ENCODE results near the gene MSS51. TPM values are rescaled to one million over a fixed set of nuclear protein-coding genes. Genes with fewer than 3 reads are reported as not detected.

MSS51 gene
- total RNA-seq (1 to 10 TPM; 3.2 to 3.9 TPM), polyA plus RNA-seq (ENCODE audit: insufficient read length in 2 of 2) (1 to 10 TPM; 2.4 to 6.4 TPM)
- long read RNA-seq, donor 1: 0 reads
- long read RNA-seq, donor 2: 0 reads
- long read RNA-seq, donor 3: 0 reads
- long read RNA-seq, donor 4: 0 reads

DNA sequence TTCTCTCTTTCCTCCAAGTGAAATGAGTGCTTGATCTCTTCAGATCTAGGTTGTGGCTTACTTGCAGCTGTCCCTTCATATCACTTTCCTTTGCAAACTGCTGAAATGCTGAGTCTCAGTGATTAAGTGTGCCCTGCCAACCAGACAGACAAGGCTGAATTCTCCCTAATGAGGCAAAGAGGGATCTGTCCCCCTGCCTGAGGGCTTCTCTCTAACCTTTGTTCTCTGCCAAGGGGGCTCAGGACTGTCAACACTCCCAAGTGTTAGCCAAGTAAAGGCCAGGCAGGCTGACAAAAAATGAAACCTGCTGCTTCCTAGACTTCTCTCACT lies at the start of gene MSS51:
TSS of gene MSS51 (minus strand) at position 24 of the 330 bp plus-strand sequence. CDS start 5,277 bp downstream, outside the sequence.
- Histone ChIP-seq H3K4me3 (ENCODE audit: low read depth, low read length) (no peak within 1 kb of the TSS), H3K36me3 (ENCODE audit: control insufficient read depth, insufficient read depth, low read length) (peaks cover 6% of the 10 kb centered on the region), H3K4me1 (ENCODE audit: control insufficient read depth, insufficient read depth, low read length) (no peaks in the 10 kb centered on the region), H3K9me3 (ENCODE audit: control insufficient read depth, insufficient read depth, low read length) (no peaks in the 10 kb centered on the region), H3K27ac (ENCODE audit: low read depth, low read length) (no peak within 1 kb of the TSS), H3K27me3 (ENCODE audit: control insufficient read depth, insufficient read depth, low read length) (no peaks in the 10 kb centered on the region)
- DNase-seq (ENCODE audit: low read depth in 4 of 6, low spot score in 6 of 6): peak in 1 of 6 donors; percentile 47

DNA sequence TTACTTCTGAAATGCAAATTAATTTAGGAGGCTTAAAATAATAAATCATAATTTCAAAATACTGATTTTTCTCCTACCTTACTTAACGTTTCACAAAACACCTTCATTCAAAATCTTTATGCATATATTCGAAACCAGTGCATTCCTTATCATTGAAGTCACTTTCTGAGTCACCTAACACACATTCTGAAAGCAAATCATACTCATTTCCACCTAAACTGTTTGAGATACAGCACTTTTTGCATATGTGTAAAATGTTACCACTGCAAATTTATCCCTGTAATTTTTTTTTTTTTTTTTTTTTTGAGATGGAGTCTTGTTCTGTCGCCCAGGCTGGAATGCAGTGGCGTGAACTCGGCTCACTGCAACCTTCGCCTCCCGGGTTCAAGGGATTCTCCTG lies 46.8 kb upstream of the MSS51 start:
- Histone ChIP-seq H3K27me3 (ENCODE audit: control insufficient read depth, insufficient read depth, low read length) (no peaks in the 10 kb centered on the region), H3K4me1 (ENCODE audit: control insufficient read depth, insufficient read depth, low read length) (no peaks in the 10 kb centered on the region), H3K9me3 (ENCODE audit: control insufficient read depth, insufficient read depth, low read length) (no peaks in the 10 kb centered on the region), H3K27ac (ENCODE audit: low read depth, low read length) (no peak overlapping the region), H3K36me3 (ENCODE audit: control insufficient read depth, insufficient read depth, low read length) (peaks cover 15% of the 10 kb centered on the region), H3K4me3 (ENCODE audit: low read depth, low read length) (no peak overlapping the region)
- WGBS (ENCODE audit: insufficient coverage): 96% methylated on average over 4 of the region's 7 CpGs
- no peak for DNase-seq (ENCODE audit: low read depth in 4 of 6, low spot score in 6 of 6)

DNA sequence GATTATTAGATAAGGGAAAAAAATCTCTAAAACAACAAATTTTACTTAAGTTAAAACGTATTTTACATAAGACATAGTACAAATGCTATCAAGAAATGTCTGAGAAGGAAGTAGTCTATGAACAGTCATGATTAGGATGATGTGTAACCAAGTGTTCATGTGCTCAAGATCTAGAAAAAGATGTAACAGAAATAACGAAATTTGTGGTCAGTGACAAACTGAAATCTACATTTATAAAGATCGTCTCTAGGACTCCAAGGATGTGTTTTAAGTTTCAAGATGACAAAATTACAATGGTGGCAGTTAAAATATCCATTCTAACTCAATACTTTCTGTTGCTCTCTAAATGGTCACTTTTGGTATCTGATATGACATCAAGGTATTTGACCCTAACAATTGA lies 45.3 kb upstream of the MSS51 start:
- H3K27me3 ChIP-seq (ENCODE audit: control insufficient read depth, insufficient read depth, low read length): no peaks in the 10 kb centered on the region
- no peak overlapping the region for H3K27ac ChIP-seq (ENCODE audit: low read depth, low read length)
- no peak for DNase-seq (ENCODE audit: low read depth in 4 of 6, low spot score in 6 of 6)
- no peaks in the 10 kb centered on the region for H3K4me1 ChIP-seq (ENCODE audit: control insufficient read depth, insufficient read depth, low read length)
- no CpG with 5 or more reads among the region's 3 CpGs for WGBS (ENCODE audit: insufficient coverage)
- peaks cover 19% of the 10 kb centered on the region for H3K36me3 ChIP-seq (ENCODE audit: control insufficient read depth, insufficient read depth, low read length)
- H3K9me3 ChIP-seq (ENCODE audit: control insufficient read depth, insufficient read depth, low read length): no peaks in the 10 kb centered on the region
- H3K4me3 ChIP-seq (ENCODE audit: low read depth, low read length): no peak overlapping the region

DNA sequence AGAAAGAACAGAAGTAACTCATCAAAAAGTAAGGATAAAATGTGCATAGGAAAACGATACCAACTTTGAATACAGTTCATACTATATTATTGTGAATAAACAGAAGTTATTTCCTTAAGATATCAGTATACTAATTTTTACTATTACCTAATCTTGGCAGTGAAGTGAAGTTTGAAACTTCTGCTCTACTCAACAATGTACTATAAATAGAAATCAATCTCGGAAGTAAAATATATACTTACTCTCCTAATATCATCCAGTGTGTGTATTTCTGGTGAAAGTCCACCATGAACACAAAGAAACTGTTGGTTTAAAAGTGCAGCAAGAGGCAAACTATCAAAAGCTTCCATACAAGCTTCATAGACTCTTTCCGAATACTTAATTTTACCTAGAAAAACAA lies 37.9 kb upstream of the MSS51 start:
- peaks cover 23% of the 10 kb centered on the region for H3K36me3 ChIP-seq (ENCODE audit: control insufficient read depth, insufficient read depth, low read length)
- DNase-seq (ENCODE audit: low read depth in 4 of 6, low spot score in 6 of 6): no peak
- H3K4me1 ChIP-seq (ENCODE audit: control insufficient read depth, insufficient read depth, low read length): no peaks in the 10 kb centered on the region
- no peaks in the 10 kb centered on the region for H3K27me3 ChIP-seq (ENCODE audit: control insufficient read depth, insufficient read depth, low read length)
- H3K9me3 ChIP-seq (ENCODE audit: control insufficient read depth, insufficient read depth, low read length): no peaks in the 10 kb centered on the region
- no CpG with 5 or more reads among the region's 3 CpGs for WGBS (ENCODE audit: insufficient coverage)
- no peak overlapping the region for H3K27ac ChIP-seq (ENCODE audit: low read depth, low read length)
- H3K4me3 ChIP-seq (ENCODE audit: low read depth, low read length): no peak overlapping the region

DNA sequence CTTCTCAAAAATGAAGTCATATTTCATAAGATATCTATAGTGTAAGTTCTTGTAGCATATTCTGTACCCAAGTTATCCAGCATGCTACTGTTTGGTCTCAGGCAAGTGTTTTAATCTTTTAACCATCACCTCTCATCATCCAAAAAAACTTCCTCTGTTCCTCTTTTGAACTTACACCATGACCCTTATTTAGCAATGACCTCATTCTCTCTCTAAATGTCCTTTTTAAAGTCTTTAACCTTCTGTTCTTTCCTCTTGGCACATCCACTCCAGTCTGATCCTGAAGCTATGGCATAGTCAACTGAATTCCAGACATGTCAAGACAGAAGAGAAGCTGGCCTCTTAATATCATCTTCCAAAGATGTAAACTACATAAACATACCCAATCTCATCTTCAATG lies 36.2 kb upstream of the MSS51 start:
- Histone ChIP-seq H3K36me3 (ENCODE audit: control insufficient read depth, insufficient read depth, low read length) (peaks cover 27% of the 10 kb centered on the region), H3K27me3 (ENCODE audit: control insufficient read depth, insufficient read depth, low read length) (no peaks in the 10 kb centered on the region), H3K9me3 (ENCODE audit: control insufficient read depth, insufficient read depth, low read length) (no peaks in the 10 kb centered on the region), H3K4me1 (ENCODE audit: control insufficient read depth, insufficient read depth, low read length) (no peaks in the 10 kb centered on the region), H3K4me3 (ENCODE audit: low read depth, low read length) (no peak overlapping the region), H3K27ac (ENCODE audit: low read depth, low read length) (no peak overlapping the region)
- DNase-seq (ENCODE audit: low read depth in 4 of 6, low spot score in 6 of 6): no peak

DNA sequence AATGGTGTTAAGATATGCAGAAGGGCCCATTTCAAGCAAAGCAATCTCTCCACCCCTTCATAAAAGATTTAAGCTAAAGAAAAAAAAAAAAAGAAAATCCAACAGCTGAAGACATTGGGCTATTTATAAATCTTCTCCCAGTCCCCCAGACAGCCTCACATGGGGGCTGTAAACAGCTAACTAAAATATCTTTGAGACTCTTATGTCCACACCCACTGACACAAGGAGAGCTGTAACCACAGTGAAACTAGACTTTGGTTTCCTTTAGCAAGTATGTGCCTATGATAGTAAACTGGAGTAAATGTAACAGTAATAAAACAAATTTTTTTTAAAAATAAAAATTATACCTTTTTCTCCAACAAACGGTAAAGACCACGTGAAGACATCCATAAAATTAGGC lies 33.8 kb upstream of the MSS51 start:
- no peaks in the 10 kb centered on the region for H3K4me1 ChIP-seq (ENCODE audit: control insufficient read depth, insufficient read depth, low read length)
- no CpG with 5 or more reads among the region's 2 CpGs for WGBS (ENCODE audit: insufficient coverage)
- H3K9me3 ChIP-seq (ENCODE audit: control insufficient read depth, insufficient read depth, low read length): no peaks in the 10 kb centered on the region
- H3K27ac ChIP-seq (ENCODE audit: low read depth, low read length): no peak overlapping the region
- peaks cover 24% of the 10 kb centered on the region for H3K36me3 ChIP-seq (ENCODE audit: control insufficient read depth, insufficient read depth, low read length)
- DNase-seq (ENCODE audit: low read depth in 4 of 6, low spot score in 6 of 6): no peak
- no peaks in the 10 kb centered on the region for H3K27me3 ChIP-seq (ENCODE audit: control insufficient read depth, insufficient read depth, low read length)
- no peak overlapping the region for H3K4me3 ChIP-seq (ENCODE audit: low read depth, low read length)

DNA sequence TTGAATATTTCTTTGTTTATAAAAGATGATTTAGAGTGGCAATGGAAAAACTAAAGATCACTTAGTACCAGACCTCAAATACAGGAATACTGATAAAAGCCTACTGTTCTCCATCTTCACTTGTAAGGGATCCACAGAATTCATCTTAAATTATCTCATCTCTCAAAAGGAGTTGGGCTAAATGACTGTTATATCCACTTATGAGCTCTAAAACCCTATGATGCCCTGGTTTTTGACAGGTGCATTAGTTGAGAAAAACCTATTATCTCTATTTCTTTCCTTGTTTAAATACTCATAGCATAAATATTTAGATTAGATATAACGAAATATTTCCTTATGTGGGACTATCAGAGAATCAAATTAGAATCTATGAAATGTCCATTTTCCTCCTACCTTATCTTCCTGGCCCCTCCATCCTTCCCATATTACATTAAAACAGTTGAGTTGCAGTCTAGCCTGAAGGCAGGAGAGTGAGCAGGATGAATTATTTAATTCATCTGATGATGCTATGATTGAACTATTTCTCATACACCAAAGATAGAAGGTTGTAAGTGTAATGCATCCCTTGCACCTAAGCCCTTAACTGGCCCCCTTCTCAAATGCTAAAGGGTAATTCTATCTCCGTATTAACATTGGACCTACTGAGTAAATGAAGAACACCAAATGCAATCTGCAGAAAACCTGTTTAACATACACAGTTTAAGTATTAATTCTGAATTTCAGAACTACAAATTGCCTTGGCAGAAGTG lies 32.8 kb upstream of the MSS51 start:
- no CpG with 5 or more reads among the region's 2 CpGs for WGBS (ENCODE audit: insufficient coverage)
- Histone ChIP-seq H3K27ac (ENCODE audit: low read depth, low read length) (no peak overlapping the region), H3K36me3 (ENCODE audit: control insufficient read depth, insufficient read depth, low read length) (peaks cover 26% of the 10 kb centered on the region), H3K4me1 (ENCODE audit: control insufficient read depth, insufficient read depth, low read length) (no peaks in the 10 kb centered on the region), H3K4me3 (ENCODE audit: low read depth, low read length) (no peak overlapping the region), H3K9me3 (ENCODE audit: control insufficient read depth, insufficient read depth, low read length) (no peaks in the 10 kb centered on the region), H3K27me3 (ENCODE audit: control insufficient read depth, insufficient read depth, low read length) (no peaks in the 10 kb centered on the region)
- DNase-seq (ENCODE audit: low read depth in 4 of 6, low spot score in 6 of 6): no peak

DNA sequence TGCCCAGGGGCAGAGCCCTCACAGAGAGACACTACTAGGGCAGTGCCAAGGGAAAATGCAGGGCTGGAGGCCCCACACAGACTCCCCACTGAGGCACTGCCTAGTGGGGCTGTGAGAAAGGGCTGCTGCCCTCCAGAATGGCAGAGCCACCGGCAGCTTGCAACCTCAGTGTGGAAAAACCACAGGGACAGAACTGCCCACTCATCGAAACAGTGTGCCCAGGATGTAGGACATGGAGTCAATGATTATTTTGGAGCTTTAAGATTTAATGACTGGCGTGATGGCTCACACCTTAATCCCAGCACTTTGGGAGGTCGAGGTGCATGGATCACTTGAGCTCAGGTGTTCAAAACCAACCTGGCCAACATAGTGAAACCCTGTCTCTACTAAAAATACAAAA lies 27.5 kb upstream of the MSS51 start:
- H3K27ac ChIP-seq (ENCODE audit: low read depth, low read length): no peak overlapping the region
- 100% methylated on average over 3 of the region's 4 CpGs for WGBS (ENCODE audit: insufficient coverage)
- peaks cover 39% of the 10 kb centered on the region for H3K36me3 ChIP-seq (ENCODE audit: control insufficient read depth, insufficient read depth, low read length)
- H3K4me1 ChIP-seq (ENCODE audit: control insufficient read depth, insufficient read depth, low read length): no peaks in the 10 kb centered on the region
- no peak for DNase-seq (ENCODE audit: low read depth in 4 of 6, low spot score in 6 of 6)
- no peaks in the 10 kb centered on the region for H3K9me3 ChIP-seq (ENCODE audit: control insufficient read depth, insufficient read depth, low read length)
- H3K27me3 ChIP-seq (ENCODE audit: control insufficient read depth, insufficient read depth, low read length): no peaks in the 10 kb centered on the region
- H3K4me3 ChIP-seq (ENCODE audit: low read depth, low read length): no peak overlapping the region

DNA sequence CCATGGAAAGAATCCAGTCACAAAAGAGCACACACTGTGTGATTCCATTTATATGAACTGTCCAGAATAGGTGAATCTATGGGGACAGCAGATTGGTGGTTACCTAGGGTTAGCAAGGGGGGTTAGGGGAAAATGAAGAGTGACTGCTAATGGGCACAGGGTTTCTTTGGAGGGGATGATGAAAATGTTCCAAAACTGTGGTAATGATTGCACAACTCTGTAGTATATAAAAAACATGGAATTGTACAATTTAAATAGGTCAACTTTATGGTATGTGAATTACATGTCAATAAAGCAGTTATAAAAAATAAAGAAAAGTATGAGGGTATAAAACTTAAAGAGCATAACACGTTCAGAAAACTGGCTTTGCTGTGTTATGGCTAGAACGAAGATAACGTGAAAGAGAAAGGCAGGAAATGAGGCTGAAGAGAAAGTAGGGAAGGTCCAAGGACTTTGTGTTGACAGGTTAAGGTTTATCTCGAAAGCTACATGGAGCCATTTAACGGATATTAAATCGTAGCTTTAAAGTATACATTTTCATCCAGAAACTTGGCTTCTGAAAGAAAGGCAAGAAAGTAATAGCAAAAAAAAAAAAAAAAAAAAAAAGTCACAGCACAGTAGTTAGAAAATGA lies 26.4 kb upstream of the MSS51 start:
- H3K27ac ChIP-seq (ENCODE audit: low read depth, low read length): no peak overlapping the region
- no peaks in the 10 kb centered on the region for H3K9me3 ChIP-seq (ENCODE audit: control insufficient read depth, insufficient read depth, low read length)
- peaks cover 34% of the 10 kb centered on the region for H3K36me3 ChIP-seq (ENCODE audit: control insufficient read depth, insufficient read depth, low read length)
- DNase-seq (ENCODE audit: low read depth in 4 of 6, low spot score in 6 of 6): no peak
- 93% methylated on average over 3 of the region's 6 CpGs for WGBS (ENCODE audit: insufficient coverage)
- no peaks in the 10 kb centered on the region for H3K27me3 ChIP-seq (ENCODE audit: control insufficient read depth, insufficient read depth, low read length)
- H3K4me1 ChIP-seq (ENCODE audit: control insufficient read depth, insufficient read depth, low read length): no peaks in the 10 kb centered on the region
- no peak overlapping the region for H3K4me3 ChIP-seq (ENCODE audit: low read depth, low read length)
